DND-41 (cell line): ENCODE results near the gene SLC44A3.

ENCODE experiments used
- CTCF ChIP-seq: IDR thresholded peaks from 2 replicates; pipeline ENCODE4 v1.5.1; 2012; ENCODE audit warnings: borderline replicate concordance, low read length, moderate library complexity, mild to moderate bottlenecking; ENCODE audit not compliant: poor library complexity, severe bottlenecking; ENCODE audit errors: extremely low read depth
- EZH2 ChIP-seq: IDR thresholded peaks from 3 replicates; pipeline ENCODE4 v1.6.1; 2012; ENCODE audit warnings: borderline replicate concordance, low read depth, mild to moderate bottlenecking, moderate library complexity, low read length, inconsistent platforms; ENCODE audit not compliant: severe bottlenecking

- no peak for TF ChIP-seq CTCF
- no peak for TF ChIP-seq EZH2
Measured at GRCh38 chr1:94778808-94779207, 41.3 kb upstream of the SLC44A3 start.
